ENCODE results near the gene MEMO1.

GRCh38 chr2:31822587-31822986 is 188.2 kb downstream of the MEMO1 start:
- TF ChIP-seq CTCF (IDR thresholded peaks at IDR 0.05; ENCODE audit: low read depth, low read length), result no peak
- no peak for TF ChIP-seq POLR2A (IDR thresholded peaks at IDR 0.05; ENCODE audit: extremely low read depth, insufficient read length)

Data from NB4 (cell line).